ENCODE results near the gene CACNA2D1.
"Not testable (repeated sequence)": the region's sequence is repeated elsewhere in the genome, so short reads cannot be mapped to it uniquely, and the experiment has no call there.

CACNA2D1 gene

GRCh38 chr7:82015751-82016150 lies 427.8 kb downstream of the CACNA2D1 start:
- H3K4me3 ChIP-seq (ENCODE audit: control insufficient read depth, low read depth, low read length), result no peak overlapping the region
- no peak for DNase-seq (ENCODE audit: low read depth)
- no peak for TF ChIP-seq CTCF (IDR thresholded peaks at IDR 0.05; ENCODE audit: control insufficient read depth, insufficient read depth, low read depth, low read length, missing control alignments)

- not testable (repeated sequence) for DNase-seq (ENCODE audit: low read depth); H3K4me3 ChIP-seq (ENCODE audit: control insufficient read depth, low read depth, low read length)
Measured at GRCh38 chr7:82014574-82014973, 429.0 kb downstream of the CACNA2D1 start.

GRCh38 chr7:82012453-82012852 lies 431.1 kb downstream of the CACNA2D1 start:
- H3K4me3 ChIP-seq (ENCODE audit: control insufficient read depth, low read depth, low read length), result no peak overlapping the region
- no peak for TF ChIP-seq CTCF (IDR thresholded peaks at IDR 0.05; ENCODE audit: control insufficient read depth, insufficient read depth, low read depth, low read length, missing control alignments)
- DNase-seq (ENCODE audit: low read depth), result no peak

- no peak overlapping the region for H3K4me3 ChIP-seq (ENCODE audit: control insufficient read depth, low read depth, low read length)
- no peak for TF ChIP-seq CTCF (IDR thresholded peaks at IDR 0.05; ENCODE audit: control insufficient read depth, insufficient read depth, low read depth, low read length, missing control alignments)
- no peak for DNase-seq (ENCODE audit: low read depth)
Measured at GRCh38 chr7:82010416-82010815, 433.2 kb downstream of the CACNA2D1 start.

GRCh38 chr7:82007315-82007714 lies 436.3 kb downstream of the CACNA2D1 start:
- no peak for DNase-seq (ENCODE audit: low read depth)
- no peak overlapping the region for H3K4me3 ChIP-seq (ENCODE audit: control insufficient read depth, low read depth, low read length)
- TF ChIP-seq CTCF (IDR thresholded peaks at IDR 0.05; ENCODE audit: control insufficient read depth, insufficient read depth, low read depth, low read length, missing control alignments), result no peak

GRCh38 chr7:82005056-82005455 lies 438.5 kb downstream of the CACNA2D1 start:
- H3K4me3 ChIP-seq (ENCODE audit: control insufficient read depth, low read depth, low read length), result no peak overlapping the region
- DNase-seq (ENCODE audit: low read depth), result no peak
- TF ChIP-seq CTCF (IDR thresholded peaks at IDR 0.05; ENCODE audit: control insufficient read depth, insufficient read depth, low read depth, low read length, missing control alignments), result no peak

- no peak overlapping the region for H3K4me3 ChIP-seq (ENCODE audit: control insufficient read depth, low read depth, low read length)
- DNase-seq (ENCODE audit: low read depth), result no peak
- TF ChIP-seq CTCF (IDR thresholded peaks at IDR 0.05; ENCODE audit: control insufficient read depth, insufficient read depth, low read depth, low read length, missing control alignments), result no peak
Measured at GRCh38 chr7:81993186-81993585, 450.4 kb downstream of the CACNA2D1 start.
